ENCODE measurements around the gene FADS6. TPM values are rescaled to one million over a fixed set of nuclear protein-coding genes. Genes with fewer than 3 reads are reported as not detected.

FADS6 gene
- total RNA-seq, 3 donors from 2014 or later, result 0.14 to 4.2 (median 1.1) TPM

DNA sequence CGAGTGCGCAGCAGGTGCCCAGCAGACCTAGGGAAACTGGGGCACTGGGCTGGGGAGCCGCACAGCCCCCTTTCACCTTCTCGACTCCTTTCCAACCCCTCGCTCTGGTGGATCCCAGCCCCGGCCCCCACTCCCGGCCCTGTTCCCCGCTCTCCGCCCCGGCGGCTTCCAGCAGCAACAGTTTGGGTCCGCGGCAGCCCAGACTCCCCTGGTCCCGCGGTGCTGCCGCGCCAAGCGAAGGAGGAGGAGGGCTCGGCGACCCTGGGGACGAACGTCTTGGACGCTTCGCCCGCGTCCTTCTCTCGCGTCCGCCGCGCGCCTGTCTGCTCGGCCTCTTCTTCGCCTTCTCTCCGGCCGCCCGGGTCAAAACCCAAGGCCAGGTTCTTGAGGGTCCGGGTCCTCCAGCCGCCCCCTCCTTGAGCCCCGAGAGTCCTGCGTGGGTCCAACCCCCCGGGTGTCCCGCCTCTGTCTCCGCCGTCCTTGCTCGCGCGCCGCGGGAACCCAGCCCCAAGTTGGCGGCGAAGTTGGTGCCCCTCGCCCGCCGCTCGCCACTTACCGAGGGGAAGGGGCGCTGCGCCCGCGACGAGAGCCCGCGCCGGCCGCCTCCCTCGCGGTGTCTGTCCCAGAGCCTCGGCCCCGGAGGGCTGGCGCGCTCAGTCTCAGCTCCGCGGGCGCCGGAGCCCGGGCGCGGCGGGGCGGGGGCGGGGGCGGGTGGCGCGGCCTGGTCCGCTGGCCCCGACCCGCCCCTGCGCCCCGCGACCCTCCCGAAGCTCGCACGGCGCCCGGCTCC lies 32.4 kb downstream of the FADS6 start:
- Histone ChIP-seq H3K36me3 (ENCODE audit: low read depth) (no peaks in the 10 kb centered on the region), H3K4me1 (ENCODE audit: low read depth) (peaks cover 20% of the 10 kb centered on the region), H3K9me3 (no peaks in the 10 kb centered on the region), H3K4me3 (no peak overlapping the region)
- DNase-seq (no peak), ATAC-seq (no peak)
- intact Hi-C loops (cut with DNase I, micrococcal nuclease), result loop anchor here (5.0 kb wide), 2 partner anchors 69 to 119 kb away; no protein-coding TSS in a partner anchor
- TF ChIP-seq, protein P1, sequence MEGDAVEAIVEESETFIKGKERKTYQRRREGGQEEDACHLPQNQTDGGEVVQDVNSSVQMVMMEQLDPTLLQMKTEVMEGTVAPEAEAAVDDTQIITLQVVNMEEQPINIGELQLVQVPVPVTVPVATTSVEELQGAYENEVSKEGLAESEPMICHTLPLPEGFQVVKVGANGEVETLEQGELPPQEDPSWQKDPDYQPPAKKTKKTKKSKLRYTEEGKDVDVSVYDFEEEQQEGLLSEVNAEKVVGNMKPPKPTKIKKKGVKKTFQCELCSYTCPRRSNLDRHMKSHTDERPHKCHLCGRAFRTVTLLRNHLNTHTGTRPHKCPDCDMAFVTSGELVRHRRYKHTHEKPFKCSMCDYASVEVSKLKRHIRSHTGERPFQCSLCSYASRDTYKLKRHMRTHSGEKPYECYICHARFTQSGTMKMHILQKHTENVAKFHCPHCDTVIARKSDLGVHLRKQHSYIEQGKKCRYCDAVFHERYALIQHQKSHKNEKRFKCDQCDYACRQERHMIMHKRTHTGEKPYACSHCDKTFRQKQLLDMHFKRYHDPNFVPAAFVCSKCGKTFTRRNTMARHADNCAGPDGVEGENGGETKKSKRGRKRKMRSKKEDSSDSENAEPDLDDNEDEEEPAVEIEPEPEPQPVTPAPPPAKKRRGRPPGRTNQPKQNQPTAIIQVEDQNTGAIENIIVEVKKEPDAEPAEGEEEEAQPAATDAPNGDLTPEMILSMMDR (IDR thresholded peaks at IDR 0.05), result no peak

DNA sequence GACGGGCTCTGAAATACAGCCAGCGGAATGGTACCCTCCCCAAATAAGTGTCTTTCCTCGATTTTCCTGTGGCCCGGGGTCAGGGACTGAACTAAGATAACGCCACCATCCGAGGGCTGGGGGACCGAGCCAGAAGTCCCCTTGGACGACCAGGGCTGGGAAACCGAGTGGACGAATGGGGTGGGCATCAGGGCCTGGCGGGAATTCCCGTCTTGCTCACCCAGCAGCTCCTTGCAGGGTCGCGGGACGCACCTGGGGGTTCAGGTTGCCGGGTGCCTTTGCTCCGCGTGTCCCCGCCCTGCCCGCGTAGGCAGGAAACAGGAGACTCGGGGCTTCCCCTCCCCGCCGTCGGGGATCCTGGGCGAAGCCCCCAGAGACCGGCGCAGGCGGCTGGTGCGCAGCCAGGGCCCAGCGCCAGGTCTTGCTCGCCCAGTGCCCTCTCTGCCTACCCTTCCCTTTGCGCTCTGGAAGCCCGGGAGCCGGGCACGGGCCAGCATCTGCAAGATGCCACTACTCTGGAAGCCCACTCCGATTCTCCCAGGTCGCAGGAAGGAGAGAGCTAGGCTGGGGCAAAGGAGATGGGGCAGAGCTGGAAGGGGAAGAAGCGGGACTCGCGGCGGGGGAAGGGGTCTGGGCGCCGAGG lies 33.1 kb downstream of the FADS6 start:
- Histone ChIP-seq H3K4me1 (ENCODE audit: low read depth) (peaks cover 20% of the 10 kb centered on the region), H3K9me3 (no peaks in the 10 kb centered on the region), H3K36me3 (ENCODE audit: low read depth) (no peaks in the 10 kb centered on the region), H3K4me3 (no peak overlapping the region)
- ATAC-seq (no peak), DNase-seq (no peak)
- TF ChIP-seq, protein P1 (IDR thresholded peaks at IDR 0.05), result no peak
- intact Hi-C loops (cut with DNase I, micrococcal nuclease), result loop anchor here (5.0 kb wide), 2 partner anchors 68 to 118 kb away; no protein-coding TSS in a partner anchor

DNA sequence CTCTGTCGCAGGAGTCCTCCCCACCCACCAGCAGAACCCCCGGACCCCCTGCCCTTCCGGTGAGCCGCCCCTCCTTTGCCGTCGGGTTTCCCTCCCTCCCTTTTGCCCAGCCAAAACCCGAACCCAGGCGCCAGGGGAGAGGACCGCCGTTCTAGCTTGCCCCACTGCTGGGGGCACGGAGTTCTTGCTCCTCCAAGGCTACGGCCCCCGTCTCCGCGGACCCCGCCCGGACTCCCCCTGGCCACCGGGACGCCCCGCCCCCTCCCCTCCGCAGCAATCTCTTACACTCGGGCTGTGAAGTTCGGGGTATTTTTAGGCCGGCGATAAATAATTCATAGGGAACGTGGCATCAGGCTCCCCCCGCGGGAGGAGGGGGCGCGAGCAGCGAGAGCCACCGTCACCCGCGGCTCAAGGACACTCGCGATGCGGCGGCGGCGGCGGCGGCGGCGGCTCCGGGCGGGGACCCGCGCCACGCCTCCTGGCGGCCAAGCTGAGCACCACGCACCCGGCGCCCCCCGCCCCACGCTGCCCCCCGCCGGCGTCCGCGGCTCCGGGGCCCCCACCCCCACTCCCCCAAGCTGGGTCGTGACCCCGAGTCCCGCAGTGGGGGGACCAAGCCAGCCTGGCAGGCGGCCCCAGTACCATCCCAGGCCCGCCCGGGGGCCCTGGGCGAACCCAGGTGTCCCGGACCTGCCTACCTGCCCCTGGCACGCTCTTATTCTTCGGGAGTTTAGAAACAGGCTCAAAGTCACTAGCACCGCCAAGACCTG lies 33.8 kb downstream of the FADS6 start, which contains the start of gene GRIN2C:
TSS of gene GRIN2C (minus strand) at position 427 of the 770 bp plus-strand sequence. CDS start 4,793 bp downstream, outside the sequence.
- TF ChIP-seq, protein P1 (IDR thresholded peaks at IDR 0.05), result no peak
- Histone ChIP-seq H3K36me3 (ENCODE audit: low read depth) (no peaks in the 10 kb centered on the region), H3K4me3 (no peak within 1 kb of the TSS), H3K9me3 (no peaks in the 10 kb centered on the region), H3K4me1 (ENCODE audit: low read depth) (peaks cover 20% of the 10 kb centered on the region)
- intact Hi-C loops (cut with DNase I, micrococcal nuclease), result loop anchor here (5.0 kb wide), 2 partner anchors 67 to 117 kb away; no protein-coding TSS in a partner anchor
- no peak for DNase-seq
- no peak for ATAC-seq

DNA sequence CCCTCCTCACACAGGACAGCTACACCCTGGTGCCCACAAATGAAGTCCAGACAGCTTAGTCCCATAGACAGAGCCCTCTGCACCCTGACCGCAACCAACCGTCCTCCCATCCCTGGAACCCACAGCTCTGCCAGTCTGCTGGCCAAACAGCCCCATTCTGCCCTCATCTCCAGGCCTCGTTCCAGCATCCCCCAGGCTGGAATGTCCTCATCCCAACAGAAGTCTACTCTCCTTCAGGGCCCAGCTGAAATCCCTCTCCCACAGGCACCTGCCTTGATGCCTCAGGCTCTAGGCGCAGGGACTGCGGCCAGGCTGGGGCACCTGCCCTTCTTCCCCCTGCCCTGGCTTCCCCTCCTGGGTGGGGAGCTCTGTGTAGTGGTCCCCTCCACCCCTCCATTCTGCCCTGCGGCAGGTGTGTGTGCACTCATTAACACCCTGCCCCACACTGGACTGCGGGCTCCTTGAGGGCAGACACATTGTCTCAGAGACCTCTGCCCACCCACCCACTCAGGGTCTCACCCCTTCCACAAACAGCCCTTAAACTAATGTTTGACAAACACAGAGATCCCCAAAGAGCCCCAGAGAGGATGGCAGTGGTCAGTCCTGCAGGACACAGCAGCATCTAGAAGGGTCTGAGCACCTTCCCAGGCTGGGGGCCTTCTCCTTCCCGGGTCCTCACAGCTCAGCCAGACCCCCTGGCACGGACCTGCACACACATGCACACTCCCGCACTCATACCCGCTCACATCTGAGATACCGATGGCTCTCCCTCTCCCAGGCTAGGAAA lies 34.6 kb downstream of the FADS6 start:
- H3K36me3 ChIP-seq (ENCODE audit: low read depth), result no peaks in the 10 kb centered on the region
- DNase-seq (no peak), ATAC-seq (no peak)
- H3K9me3 ChIP-seq, result no peaks in the 10 kb centered on the region
- H3K4me1 ChIP-seq (ENCODE audit: low read depth), result peaks cover 20% of the 10 kb centered on the region
- intact Hi-C loops (cut with DNase I, micrococcal nuclease), result no loop called here
- no peak overlapping the region for H3K4me3 ChIP-seq
- TF ChIP-seq, protein P1 (IDR thresholded peaks at IDR 0.05), result no peak

DNA sequence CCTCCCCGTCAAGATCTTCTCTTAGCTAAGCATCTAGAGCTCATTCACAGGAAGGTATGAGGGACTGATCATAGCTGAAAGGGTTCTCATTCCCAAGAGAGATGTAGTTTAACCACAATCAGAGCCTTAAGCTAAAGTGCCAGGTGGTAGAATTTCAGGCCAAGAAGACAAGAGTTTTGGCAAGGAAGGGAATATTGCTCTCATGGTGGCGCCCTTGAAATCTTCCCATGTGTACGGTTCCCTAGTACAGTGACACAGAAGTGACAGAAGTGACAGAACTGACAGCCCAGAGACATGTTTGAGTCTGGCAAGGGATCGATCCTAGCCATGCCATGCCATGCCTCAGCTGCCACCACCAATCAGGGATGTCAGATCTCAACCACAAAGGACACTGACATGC lies 36.2 kb downstream of the FADS6 start:
- intact Hi-C loops (cut with DNase I, micrococcal nuclease), result no loop called here
- Histone ChIP-seq H3K36me3 (ENCODE audit: low read depth) (no peaks in the 10 kb centered on the region), H3K4me1 (ENCODE audit: low read depth) (peaks cover 19% of the 10 kb centered on the region), H3K4me3 (no peak overlapping the region), H3K9me3 (no peaks in the 10 kb centered on the region)
- TF ChIP-seq, protein P1 (IDR thresholded peaks at IDR 0.05), result no peak
- DNase-seq (no peak), ATAC-seq (no peak)

Data from mucosa of descending colon (tissue), 3 donors.